Stomach (tissue), 9 donors: Measurements from ENCODE around the gene ZFHX3. TPM values are rescaled to one million over a fixed set of nuclear protein-coding genes. Genes with fewer than 3 reads are reported as not detected.
A peak's percentile ranks its signal among the peaks of the same experiment; 100 is the strongest.

ENCODE experiments used
- DNase-seq, 2 donors: peaks; one replicate each; pipeline versions ENCODE4 v3.0.0 to v3.0.0-alpha.2; 2013 to 2019
- H3K27ac ChIP-seq, 5 donors: fragments of 200-600 bp in 4 of 5; sonication (generic) in 4 of 5; one replicate each; pipeline ENCODE4 v1.5.1; 2013 to 2019; ENCODE audit warnings: mild to moderate bottlenecking in 1 of 5, moderate library complexity in 1 of 5
- H3K27me3 ChIP-seq, 3 donors: fragments of 200-600 bp; sonication (generic); one replicate each; pipeline ENCODE4 v1.5.1; 2017 to 2019; ENCODE audit warnings: mixed run types in 1 of 3
- H3K36me3 ChIP-seq, 4 donors: fragments of 200-600 bp; sonication (generic); 1 replicate in 3 of 4; 2 replicates in 1 of 4; pipeline ENCODE4 v1.5.1; 2016 to 2019
- H3K4me1 ChIP-seq, 4 donors: fragments of 200-600 bp; sonication (generic); one replicate each; pipeline ENCODE4 v1.5.1; 2016 to 2019
- H3K4me3 ChIP-seq, 4 donors: fragments of 200-600 bp; sonication (generic) in 3 of 4; one replicate each; pipeline ENCODE4 v1.5.1; 2016 to 2019; ENCODE audit warnings: mild to moderate bottlenecking in 1 of 4
- H3K9me3 ChIP-seq, 4 donors: fragments of 200-600 bp; sonication (generic); one replicate each; pipeline ENCODE4 v1.5.1; 2016 to 2019
- CTCF ChIP-seq, 7 experiments: fragments of 450-650 bp in 4 of 7; fragments of 200-600 bp in 3 of 7; sonication (generic) in 3 of 7; IDR thresholded peaks; one replicate each; pipeline ENCODE4 v1.5.1; 2016 to 2019; ENCODE audit warnings: antibody characterized with exemption in 7 of 7, control low read depth in 2 of 7, mild to moderate bottlenecking in 1 of 7
- EP300 ChIP-seq: sonication (generic); formaldehyde crosslinking; IDR thresholded peaks from one replicate; pipeline ENCODE4 v1.6.1; 2017; ENCODE audit warnings: antibody characterized with exemption
- POLR2A ChIP-seq, 4 donors: fragments of 450-650 bp; IDR thresholded peaks; one replicate each; pipeline ENCODE4 v1.6.1; 2016; ENCODE audit warnings: antibody characterized with exemption in 4 of 4, control low read depth in 2 of 4, mild to moderate bottlenecking in 1 of 4, moderate library complexity in 1 of 4
- POLR2AphosphoS5 ChIP-seq, 3 donors: sonication (generic); formaldehyde crosslinking; IDR thresholded peaks; one replicate each; pipeline ENCODE4 v1.6.1; 2016; ENCODE audit warnings: antibody characterized with exemption in 3 of 3
- WGBS, 5 donors: extraction: QIAGEN DNeasy Blood & Tissue Kit in 3 of 5; methylation state at CpG; one replicate each; pipeline versions ENCODE4 v1.1.5 to v1.1.7; 2013 to 2018; 5-methylcytosine and 5-hydroxymethylcytosine counted together
- intact Hi-C: fragments of 100-400 bp; cut with DNase I; formaldehyde crosslinking; loops from one replicate; pipeline ENCODE4 v1.15.1; 2023; ENCODE audit warnings: low total_unique reads
- polyA plus RNA-seq, 3 donors: library from polyadenylated mRNA; stranded (reverse); fragments of 200-250 nt; gene quantifications; one replicate each; pipeline ENCODE4 v1.2.3, GENCODE V29; 2013
- total RNA-seq, 5 donors: library from RNA; depleted of rRNA; stranded (reverse); fragments of >200 nt; gene quantifications; one replicate each; pipeline versions ENCODE4 v1.1.0 to v1.2.3, GENCODE V29; 2014 to 2016
- donor health status: healthy with polysubstance abuse.
- donor health status: Bipolar disorder and iron deficiency.
- donor health status: healthy.

Gene ZFHX3
- total and polyA plus RNA-seq, 8 donors, result 1.1 to 27.5 (median 11.8) TPM

- intact Hi-C loops, result loop anchor here (10.0 kb wide), 1 partner anchor 196 kb away; no protein-coding TSS in a partner anchor
- TF ChIP-seq POLR2A (IDR thresholded peaks at IDR 0.05) (no peak), EP300 (no peak), POLR2AphosphoS5 (IDR thresholded peaks at IDR 0.05) (no peak), CTCF (IDR thresholded peaks at IDR 0.05) (no peak)
- 87 to 98% (median 95%) methylated on average over 6 of the region's 6 CpGs for WGBS, 5 donors
- Histone ChIP-seq H3K4me3 (no peak overlapping the region), H3K27me3 (no peaks in the 10 kb centered on the region), H3K9me3 (no peaks in the 10 kb centered on the region), H3K36me3 (no peaks in the 10 kb centered on the region), H3K27ac (no peak overlapping the region), H3K4me1 (peaks cover 24 to 77% (median 48%) of the 10 kb centered on the region in 4 donors)
- no peak for DNase-seq
Observed at GRCh38 chr16:73040735-73041402, 7.1 kb downstream of the ZFHX3 start.

- Histone ChIP-seq H3K4me3 (no peak overlapping the region), H3K36me3 (no peaks in the 10 kb centered on the region), H3K27ac (no peak overlapping the region), H3K4me1 (peaks cover 27 to 75% (median 49%) of the 10 kb centered on the region in 4 donors), H3K9me3 (no peaks in the 10 kb centered on the region), H3K27me3 (no peaks in the 10 kb centered on the region)
- no peak for TF ChIP-seq POLR2A (IDR thresholded peaks at IDR 0.05)
- TF ChIP-seq CTCF (IDR thresholded peaks at IDR 0.05), result no peak
- no peak for TF ChIP-seq EP300
- no peak for TF ChIP-seq POLR2AphosphoS5 (IDR thresholded peaks at IDR 0.05)
- 72 to 91% (median 79%) methylated on average over 6 of the region's 6 CpGs for WGBS, 5 donors
- DNase-seq, result no peak
- intact Hi-C loops, result loop anchor here (10.0 kb wide), 1 partner anchor 195 kb away; no protein-coding TSS in a partner anchor
Observed at GRCh38 chr16:73040136-73040535, 7.8 kb downstream of the ZFHX3 start.

DNA sequence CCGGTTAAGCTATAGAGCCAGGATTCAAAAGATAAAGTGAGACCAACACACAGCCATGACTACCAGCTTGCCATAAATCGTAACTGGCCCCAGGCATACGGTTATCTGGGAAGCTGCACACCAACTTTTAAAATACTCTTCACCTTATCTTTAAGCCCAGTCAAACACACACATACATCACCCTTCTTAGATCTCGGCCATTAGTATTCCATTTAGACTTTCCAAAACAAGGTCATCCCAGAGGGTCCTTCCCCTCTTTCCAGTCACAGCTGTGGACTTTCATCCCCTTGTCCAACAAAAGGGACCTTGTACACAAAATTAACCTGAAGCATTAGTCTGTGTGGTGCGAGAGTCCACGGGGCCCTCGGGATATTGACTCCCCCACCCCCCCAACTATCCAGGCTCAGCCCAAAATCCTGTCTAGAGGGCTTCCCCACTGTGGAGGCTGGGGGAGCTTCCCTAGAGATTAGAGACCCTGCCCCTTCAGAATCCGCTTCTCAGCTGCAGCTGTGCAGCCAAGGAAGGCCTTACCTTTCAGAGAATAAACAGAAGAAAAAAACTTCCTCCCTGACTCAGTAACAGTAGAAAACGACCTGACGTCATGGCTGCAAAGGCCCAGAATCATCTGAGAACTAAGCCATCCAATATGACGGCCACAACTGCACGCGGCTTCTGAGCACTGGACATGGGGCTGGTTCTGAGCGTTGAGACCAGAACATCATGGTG, 9.9 kb downstream of the ZFHX3 start:
- TF ChIP-seq EP300 (no peak), POLR2A (IDR thresholded peaks at IDR 0.05) (no peak), POLR2AphosphoS5 (IDR thresholded peaks at IDR 0.05) (no peak), CTCF (IDR thresholded peaks at IDR 0.05) (no peak)
- no peaks in the 10 kb centered on the region for H3K9me3 ChIP-seq
- H3K27ac ChIP-seq, result peak overlapping the region in 4 of 5 donors; percentile 4 to 61 (median 42)
- H3K27me3 ChIP-seq, result no peaks in the 10 kb centered on the region
- intact Hi-C loops, result no loop called here
- 60 to 69% (median 63%) methylated on average over 14 of the region's 14 CpGs for WGBS, 5 donors
- no peaks in the 10 kb centered on the region for H3K36me3 ChIP-seq
- DNase-seq, result no peak
- no peak overlapping the region for H3K4me3 ChIP-seq
- peaks cover 26 to 71% (median 55%) of the 10 kb centered on the region in 4 donors for H3K4me1 ChIP-seq

DNA sequence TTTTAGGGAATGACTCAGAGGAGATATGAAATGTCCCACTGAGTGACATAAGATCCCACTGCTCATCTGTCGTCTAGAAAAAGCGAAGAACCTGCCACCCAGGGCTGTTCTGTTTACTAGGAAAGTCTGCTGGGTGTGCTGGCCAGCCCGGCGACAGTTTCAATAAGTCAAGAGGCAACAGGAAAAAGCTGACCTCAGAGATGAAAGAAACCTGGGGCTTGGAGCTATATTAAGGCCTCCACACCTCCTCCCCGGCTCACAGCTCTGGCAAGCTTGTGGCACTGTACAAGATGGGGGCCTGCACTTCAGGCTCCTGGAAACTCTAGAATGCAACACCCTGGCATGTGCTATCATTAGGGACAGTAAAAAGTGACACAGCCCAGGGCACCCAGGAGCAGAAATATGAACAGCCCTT, 10.6 kb downstream of the ZFHX3 start:
- peak; percentile 54 to 57 for DNase-seq
- Histone ChIP-seq H3K4me3 (no peak overlapping the region), H3K27me3 (no peaks in the 10 kb centered on the region), H3K27ac (peak overlapping the region; percentile 4 to 61 (median 25)), H3K36me3 (no peaks in the 10 kb centered on the region), H3K4me1 (peaks cover 28 to 71% (median 57%) of the 10 kb centered on the region in 4 donors), H3K9me3 (no peaks in the 10 kb centered on the region)
- TF ChIP-seq EP300, result no peak
- no peak for TF ChIP-seq POLR2AphosphoS5 (IDR thresholded peaks at IDR 0.05)
- no peak for TF ChIP-seq POLR2A (IDR thresholded peaks at IDR 0.05)
- no peak for TF ChIP-seq CTCF (IDR thresholded peaks at IDR 0.05)
- WGBS, 5 donors, result 8 to 34% (median 18%) methylated on average over 5 of the region's 5 CpGs
- intact Hi-C loops, result no loop called here
